GM19395 (cell line): ENCODE data around the gene RUNX1.

ENCODE experiments used
- ATAC-seq: cut with Tn5 transposase; IDR thresholded peaks from one replicate; pipeline ENCODE4 v1.9.1; 2021; ENCODE audit warnings: mild to moderate bottlenecking, moderate library complexity; ENCODE audit not compliant: unreplicated experiment

RUNX1 gene

DNA sequence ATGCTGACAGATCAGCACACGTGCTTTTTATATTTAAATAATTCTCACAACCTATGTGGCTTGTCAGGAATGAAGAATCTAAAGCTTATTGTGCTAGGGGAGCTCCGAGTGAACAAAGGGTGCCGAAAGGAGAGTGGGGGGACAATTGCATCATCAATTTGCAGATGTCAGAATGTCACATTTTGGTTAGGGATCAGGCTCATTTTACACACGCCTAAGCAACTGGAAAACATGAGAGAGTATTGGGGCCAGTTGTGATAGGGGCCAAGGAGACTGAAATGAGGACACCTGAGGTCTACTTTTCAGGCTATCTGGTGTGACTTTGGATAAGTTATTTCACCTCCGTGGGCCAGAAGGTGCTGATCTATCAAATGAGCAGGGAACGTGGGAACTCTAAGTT, 31.8 kb downstream of the RUNX1 start:
- no peak for ATAC-seq

DNA sequence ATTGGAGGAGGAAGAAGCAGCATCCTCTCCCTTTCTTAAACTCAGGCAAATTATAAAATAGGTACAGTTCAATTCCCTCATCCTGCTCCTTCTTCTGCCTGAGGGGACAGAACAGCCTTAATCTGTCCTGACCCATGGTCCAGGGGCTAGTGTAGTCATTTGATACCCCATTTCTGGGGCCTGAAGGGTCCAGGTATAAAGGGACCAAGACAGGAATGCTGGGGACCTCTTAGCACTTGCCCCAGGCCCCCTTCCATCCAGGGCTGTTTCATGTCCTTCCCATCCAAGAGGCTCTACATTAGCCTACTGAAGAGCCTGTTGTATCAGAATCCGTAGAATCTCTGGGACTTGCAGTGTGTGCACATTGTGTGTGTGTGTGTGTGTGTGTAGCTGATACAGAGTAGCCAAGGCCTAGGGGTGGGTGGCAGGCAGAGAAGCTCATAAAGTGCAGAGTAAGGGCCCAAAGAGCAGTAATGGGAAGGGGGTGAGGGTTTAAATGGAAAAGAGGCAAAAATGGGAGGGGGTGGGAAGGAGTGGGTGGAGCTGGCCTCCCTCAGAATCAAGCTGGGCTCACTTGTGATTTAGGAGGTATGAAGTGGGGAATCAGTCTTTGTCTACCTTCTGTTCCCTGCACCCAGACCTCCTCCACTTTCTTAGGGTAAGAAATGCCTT, 32.4 kb downstream of the RUNX1 start:
- no peak for ATAC-seq

DNA sequence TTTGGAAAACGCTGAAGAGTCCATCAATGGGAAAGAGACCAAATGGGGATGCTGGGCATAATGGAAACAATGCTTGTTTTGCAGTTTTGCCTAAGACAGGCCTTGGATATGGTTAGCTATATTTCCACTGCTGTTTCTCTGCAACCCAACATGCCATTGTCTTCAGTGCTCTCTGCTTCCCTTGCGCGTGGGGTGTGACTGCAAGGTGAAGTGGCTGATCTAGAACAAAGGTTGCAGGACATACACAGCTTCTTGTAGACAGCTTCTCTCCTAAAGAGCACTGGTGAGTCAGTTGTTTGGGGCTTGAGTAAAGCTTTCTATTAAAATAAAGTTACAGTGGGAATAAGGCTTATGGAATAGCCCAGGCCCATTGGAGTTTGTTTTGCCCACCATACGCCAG, 33.0 kb downstream of the RUNX1 start:
- ATAC-seq: no peak

DNA sequence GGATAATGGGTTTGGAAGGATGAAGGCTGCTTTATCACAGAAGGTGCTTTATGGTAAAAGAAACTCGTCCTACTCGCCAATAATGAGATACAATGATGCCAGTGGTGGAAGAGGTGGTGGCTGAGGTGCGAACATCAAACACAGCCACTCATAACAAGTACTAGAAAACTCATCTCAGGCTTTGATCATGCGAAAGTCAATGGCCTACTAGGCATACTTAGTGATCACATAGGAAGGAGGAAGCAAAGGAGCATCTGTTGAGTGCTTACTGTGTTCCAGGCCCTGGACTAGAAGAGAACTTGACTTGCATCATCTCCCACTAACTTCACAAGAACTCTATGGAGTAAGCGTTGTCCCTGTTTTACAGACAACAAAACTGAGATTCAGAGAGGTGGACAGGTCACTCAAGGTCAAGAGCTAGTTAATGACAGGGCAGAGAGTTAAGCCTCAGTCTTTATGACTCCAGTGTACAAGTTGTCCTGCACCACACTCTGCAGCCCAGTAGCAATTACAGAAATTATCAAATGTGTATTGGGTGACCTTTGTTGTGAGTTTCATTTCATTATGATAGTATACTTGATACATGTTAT, 33.6 kb downstream of the RUNX1 start:
- no peak for ATAC-seq

DNA sequence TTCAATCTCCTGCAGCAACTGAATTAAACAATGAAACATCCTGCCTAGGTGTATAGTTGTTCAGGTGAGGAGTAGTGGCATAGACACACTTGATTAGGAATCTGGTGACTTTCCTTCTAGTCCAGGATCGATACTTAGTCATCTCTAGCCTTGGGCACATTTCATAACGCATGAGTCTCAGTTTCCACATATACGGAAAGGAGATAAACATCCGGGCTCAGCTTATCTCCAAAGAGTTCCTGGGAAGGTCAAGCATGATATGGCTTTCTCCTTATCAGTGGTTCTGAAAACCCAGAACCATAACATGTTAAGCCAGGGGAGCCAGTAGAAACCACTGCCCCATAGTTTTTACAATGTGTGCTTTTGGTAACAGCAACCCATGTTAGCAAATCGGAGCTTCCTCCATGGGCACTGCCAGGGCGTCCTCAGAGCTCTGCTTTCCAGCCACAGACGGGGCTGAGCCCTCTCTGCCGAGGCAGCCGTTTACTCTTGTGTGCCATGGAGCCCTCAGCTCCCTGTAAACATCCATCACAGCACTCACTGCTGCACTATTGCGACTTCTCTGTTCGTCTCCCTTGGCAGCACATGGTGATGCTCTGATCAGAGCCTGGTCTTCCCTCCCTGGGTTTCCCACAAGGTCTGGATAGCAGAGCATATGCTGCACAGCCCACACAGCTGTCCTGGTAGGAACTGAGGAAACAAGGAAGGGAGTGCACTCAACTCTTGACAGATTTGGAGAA, 34.6 kb downstream of the RUNX1 start:
- ATAC-seq: no peak

DNA sequence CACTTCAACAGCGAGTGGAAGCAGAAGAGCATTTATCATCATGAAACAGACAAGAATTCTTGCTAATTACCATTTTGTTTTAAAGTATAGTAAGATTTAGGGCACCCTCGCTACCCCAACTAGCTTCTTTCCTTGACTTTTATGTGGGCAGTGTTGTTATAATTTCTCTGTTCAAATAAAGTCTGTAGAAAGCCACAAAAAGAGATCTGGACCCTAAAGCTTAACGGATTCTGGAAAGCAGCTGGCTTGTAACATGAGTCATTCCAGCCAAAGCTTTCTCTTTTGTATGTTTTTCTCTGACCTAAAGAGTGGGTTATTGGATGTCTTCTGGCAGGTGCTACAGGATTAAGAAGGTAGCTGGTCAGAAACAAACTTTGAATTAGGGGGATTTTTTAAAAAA, 37.4 kb downstream of the RUNX1 start:
- no peak for ATAC-seq

DNA sequence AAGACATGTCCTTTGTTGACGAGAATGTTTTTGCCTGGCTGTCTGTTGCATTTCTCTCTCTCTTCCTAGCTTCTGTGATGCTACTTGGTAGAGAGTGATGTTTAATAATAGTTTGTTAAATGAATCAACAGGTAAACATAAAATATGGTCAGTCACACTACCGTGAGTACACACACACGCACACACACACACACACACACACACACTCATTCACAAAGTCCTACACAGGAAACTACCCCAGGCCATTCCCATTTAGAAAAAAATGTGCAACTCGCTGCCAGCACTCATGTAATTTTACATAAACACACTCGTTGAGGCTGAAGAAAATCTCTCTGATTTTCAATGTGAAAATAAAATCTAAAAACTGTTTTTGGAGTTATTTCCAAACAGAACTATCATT, 38.7 kb downstream of the RUNX1 start:
- no peak for ATAC-seq

DNA sequence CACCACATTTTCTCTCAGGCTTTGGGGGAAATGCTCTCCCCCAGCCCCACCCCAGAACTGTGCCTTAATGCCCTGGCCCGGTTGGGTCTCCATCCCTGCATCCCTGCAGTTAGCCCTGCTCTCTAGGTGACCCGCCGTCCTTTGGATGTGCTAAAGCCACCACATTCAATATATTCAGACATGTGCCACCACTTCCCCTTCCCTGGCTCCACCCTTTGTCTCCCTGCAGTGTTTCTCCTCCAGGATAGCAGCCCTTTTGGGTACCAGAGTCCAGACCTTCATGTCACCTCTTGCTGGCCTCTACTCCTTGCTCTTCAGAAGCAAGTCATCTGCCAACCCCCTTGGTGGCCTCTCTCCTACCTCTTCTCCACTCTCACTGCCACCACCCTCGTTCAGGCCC, 41.8 kb downstream of the RUNX1 start:
- ATAC-seq: no peak

DNA sequence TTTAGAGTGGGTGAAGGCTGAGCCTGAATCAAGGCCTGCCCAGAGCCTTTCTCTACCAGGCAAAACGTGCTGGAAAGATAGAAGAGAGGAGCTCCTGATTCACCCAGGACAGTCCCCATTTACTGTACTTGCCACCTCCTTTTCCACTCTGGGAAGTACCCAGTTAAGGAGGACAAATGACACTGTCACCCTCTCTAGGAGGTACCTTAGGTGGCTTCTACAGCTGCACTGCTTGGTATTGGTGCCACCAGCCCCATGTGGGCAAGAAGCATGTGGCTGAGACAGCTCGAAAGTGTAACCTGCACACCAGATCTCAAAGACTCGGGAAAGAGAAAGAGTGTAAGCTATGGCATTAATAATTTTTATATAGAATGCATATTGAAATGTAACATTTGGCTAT, 42.3 kb downstream of the RUNX1 start:
- no peak for ATAC-seq

DNA sequence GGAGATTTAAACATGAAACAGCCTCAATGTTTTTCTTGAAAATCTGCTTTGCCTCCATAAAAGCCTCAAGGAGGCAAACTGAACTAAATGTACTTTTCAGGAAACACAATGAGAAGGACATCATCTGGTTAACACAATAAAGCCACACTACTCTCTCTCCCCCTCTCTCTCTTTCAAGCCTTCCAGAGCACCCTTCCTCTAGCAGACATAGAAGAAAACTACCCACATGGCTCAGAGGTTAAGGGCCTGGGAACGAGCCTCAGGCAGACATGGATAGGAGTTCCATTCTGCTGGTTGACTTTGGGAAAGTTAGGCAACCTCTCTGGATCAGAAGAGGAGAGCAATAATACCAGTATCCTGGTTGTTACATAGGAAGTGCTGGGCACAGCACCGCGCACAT, 42.9 kb downstream of the RUNX1 start:
- ATAC-seq: no peak

DNA sequence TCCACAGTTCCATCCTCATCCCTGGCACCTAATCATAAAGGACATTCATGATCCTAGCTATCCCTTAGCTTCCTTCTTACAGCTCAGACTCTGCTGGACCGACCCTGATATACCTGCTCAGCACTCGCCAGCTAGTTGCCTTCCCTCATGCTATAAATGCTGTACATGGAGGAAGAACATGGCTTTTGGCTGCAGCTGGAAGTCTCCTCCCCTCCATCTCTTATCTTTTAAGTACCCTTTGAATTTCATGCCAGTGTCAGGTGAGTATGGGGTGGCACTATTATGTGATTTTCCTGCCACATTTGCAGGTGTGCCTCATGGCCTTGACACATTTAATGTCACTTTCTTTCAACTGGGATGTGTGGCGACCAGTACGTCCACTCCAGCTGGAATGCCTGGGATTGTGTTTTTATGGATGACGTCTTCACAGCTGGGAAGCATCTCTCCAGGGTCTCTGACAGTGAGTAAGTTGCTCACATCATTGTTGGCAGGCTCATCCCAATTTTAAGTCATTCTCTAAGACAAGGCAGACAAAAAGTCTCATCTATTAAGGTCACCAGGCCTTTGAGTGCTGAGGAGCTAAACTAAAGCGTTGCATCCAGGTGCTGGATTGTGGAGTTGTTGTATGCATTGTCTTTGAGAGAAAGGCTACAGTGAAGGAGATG, 43.4 kb downstream of the RUNX1 start:
- ATAC-seq: no peak

DNA sequence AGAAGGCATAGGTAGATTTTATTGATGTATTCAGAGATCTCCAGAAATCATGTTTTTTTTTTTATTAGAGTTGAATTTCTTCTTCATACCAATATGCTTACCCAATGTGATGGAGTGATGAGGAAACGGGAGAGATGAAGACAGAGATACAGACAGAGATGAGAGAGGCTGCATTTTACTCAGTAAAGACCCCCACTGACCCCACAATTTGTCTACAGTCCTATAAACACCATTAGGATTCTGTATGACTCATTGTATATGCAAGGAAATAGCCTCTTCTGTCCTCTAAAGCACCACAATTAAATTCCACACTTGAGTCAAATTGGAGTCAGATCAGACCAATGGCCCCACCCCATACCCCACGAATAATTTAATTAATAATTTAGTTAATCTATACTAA, 44.0 kb downstream of the RUNX1 start:
- no peak for ATAC-seq

DNA sequence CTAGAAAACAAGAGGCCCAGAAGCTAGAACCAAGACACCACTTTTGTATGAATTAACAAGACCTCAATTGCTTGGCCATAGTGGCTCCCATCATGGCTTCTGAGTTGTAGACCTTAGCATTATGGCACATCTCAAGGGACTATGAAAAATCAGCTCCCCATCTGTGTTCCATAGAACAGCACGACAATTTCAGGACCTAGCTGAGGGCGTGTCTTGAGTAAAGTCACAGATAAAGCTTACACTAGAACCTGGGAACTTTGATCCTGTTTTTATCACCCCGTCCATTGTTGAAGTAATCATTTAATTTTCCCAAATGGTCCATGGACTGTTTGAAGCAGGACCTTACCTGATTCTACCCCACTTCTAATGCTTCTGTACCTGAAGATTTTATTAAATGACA, 44.8 kb downstream of the RUNX1 start:
- no peak for ATAC-seq

DNA sequence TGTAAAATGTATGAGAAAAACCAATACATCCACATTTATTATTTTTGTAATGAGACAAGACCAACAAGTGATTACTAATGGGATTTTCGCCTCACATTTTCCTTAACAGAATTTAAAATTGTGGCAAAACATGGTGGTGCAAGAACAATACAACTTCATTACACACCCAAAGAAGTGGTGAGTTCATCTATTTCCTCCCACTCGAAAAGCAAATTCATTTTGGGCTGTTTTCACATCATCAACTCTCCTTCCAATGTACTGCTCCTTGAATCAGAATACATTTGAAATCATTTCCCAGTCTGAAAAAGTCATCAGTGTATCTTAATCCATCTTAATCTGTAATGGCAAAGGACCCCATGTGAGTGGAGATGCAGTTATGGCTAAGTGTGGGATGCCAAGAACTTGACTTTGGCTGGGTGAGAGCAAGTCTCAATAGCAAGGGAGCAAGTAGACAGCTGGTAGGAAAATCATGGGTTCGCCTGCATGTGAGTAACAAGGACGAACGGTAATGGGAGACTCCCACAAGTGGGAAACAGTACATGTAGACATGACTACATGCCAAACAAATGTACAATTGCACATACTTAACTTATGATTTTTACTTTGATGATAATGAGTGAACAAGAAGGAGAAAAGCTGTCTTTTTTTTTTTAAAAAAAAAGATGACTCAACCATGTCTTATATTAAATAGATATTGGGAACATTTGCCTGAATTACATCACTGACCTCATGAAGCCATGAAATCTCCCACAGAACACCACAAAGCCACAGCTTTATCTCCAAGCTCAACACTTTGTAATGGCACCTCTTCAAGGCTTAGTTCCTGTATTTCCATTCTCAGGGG, 46.0 kb downstream of the RUNX1 start:
- no peak for ATAC-seq

DNA sequence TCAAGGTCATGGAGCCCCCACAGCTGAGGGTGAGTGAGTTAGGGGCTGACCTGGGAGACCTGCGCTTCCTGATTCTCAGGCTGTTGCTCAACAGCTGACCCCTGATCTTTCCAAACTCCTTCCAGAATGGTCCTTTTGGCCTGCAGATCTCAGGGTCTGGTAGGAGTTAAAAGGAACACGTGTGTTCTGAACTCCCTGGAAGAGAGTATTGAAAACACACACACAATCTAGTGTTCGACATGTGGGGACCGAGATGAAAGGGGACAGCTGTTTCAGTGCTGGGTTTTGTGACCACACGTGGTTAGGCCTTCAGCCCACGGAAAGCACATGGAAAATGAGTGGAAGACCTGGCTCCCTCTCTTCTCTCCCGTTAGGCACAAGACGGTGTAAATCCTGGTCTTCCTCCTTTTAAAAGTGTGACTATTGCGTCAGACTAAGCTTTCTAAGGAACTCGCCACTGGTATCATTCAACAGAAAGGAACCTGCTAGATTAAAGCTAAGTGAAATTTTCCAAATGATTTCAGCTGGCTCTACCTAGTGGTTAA, 49.6 kb downstream of the RUNX1 start:
- no peak for ATAC-seq

DNA sequence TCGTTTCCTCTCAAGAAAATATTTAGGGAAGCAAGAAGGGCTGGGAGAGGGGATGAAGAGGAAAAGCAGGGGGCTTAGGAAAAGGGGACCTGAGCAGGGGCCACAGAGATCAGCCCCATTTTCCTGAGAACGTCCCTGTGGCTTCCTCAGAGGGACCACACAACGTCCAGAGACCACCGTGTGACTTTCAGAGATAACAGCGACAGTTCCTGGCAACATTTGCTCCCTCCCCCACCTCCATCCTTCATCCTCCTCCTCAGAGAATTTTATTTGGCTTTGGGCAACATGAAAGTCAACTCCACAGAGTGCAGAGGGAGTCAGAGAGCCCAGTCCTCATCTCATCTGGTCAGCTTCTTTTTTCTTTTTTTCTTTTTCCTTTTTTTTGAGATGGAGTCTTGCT, 50.9 kb downstream of the RUNX1 start:
- ATAC-seq: no peak

DNA sequence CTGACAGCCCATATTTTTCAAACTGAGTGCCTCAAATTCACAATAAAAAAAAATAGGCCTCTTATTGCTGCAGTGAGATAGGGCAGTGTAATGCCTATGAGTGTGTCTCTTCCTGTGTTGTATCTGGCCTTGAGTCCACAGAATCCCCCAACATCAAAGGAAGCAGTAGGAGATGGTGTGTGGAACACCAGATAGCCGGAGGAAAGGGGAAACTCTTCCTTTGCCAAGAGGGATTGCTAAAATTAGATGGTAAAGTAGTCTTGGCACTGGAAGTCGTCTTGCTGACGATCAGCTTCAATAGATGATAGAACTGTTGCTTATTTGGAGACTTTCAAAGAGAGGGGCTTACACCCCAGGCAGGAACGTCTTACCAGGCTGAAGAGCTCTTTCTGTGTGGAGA, 51.8 kb downstream of the RUNX1 start:
- no peak for ATAC-seq

DNA sequence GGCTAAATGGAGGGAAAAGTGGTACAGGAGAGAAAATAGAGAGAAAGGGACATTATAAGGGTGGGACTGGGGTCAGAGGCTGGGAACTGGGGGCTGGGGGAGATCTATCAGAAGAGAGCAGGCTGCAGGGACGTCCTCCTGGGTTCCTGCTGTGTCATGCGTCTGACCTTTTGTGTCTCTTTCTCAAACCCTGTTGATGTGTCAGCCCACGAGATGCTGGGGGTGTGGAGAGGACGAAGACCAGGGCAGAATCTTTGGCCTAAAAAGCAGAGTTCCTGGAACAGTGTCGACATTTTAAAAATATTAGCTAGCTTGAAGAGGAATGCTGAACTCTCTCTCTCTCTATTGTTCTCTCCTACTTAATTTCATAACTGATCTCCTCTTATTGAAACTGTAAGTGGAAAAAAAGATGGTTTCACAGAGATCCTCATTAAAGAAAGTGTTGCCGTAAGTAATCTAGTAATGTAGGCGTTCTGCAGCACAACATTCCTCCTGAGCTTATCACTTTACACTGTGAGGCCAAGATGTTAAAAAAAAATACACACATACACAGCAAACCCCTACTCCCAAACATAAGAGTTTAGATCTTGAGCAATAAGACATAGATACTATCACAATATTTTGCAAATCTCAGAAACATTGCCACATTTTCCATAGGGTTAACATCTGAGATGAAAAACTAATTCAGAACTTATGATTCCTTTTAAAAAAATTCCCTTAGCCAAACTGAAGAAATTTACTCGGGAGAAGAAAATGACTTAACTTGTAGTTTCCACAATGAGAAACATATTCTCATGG, 52.6 kb downstream of the RUNX1 start:
- ATAC-seq: no peak

DNA sequence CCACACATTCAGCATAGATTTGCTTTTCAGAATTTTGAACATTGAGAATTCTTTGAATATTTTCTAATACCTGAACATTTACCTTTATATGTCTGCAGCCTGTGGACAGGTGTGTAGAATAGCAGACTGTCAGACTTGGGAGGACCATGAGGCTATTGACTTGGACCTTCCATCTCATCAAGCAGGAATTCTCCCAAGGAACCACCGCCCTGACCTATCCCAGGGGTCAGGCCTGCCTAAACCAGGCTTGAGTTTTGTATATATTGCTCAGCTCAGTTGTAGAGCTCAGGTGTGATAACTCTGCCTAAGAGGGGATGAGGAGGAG, 53.2 kb downstream of the RUNX1 start:
- no peak for ATAC-seq
